Measurements from ENCODE around the gene TERB1. TPM values are rescaled to one million over a fixed set of nuclear protein-coding genes. Genes with fewer than 3 reads are reported as not detected.

TERB1 gene
- total RNA-seq, 1 donor from 2014 or later: not detected

DNA sequence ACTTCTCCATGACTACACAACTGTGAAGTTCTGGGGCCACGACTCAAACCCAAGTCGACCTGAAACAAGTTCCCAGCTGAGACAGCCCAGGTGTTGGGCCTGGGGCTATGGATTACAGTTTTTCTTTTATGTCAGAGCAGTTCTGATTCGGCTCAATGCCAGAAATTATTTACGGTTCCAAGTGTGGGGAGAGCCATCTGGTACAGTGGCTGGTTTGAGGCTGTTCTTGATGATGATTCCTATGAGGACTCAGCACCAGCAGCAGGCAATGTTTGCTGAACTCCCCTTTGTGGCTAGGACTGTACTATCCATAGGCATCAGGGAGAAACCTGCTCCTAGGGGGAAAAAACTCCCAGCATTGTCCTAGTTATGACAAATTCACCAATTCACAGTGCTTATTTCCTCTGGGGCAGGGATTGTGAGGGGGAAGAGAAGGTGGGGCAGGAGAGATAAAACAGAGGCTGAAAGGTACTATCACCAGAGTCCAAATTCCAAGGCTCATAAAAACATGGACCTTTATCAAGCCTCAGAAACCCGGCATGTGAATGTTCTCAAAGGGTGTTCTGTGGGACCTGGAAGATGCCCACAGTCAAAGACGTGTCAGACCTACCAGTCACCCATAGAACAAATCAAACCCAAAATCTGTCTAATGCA is 86.6 kb downstream of the TERB1 start:
- no peaks in the 10 kb centered on the region for H3K9me3 ChIP-seq (ENCODE audit: control insufficient read depth in 3 of 3, low read length in 3 of 3)
- H3K4me3 ChIP-seq (ENCODE audit: low read length in 3 of 3): no peak overlapping the region
- no peak overlapping the region for H3K9ac ChIP-seq (ENCODE audit: low read depth in 1 of 3, low read length in 3 of 3)
- peaks cover 7 to 16% (median 10%) of the 10 kb centered on the region in 3 donors for H3K4me1 ChIP-seq (ENCODE audit: control insufficient read depth in 3 of 3, insufficient read depth in 3 of 3, low read length in 3 of 3)
- H3K27ac ChIP-seq (ENCODE audit: low read depth, low read length): no peak overlapping the region
- H3K36me3 ChIP-seq (ENCODE audit: control insufficient read depth in 3 of 3, insufficient read depth in 3 of 3, low read length in 3 of 3): peaks cover 2 to 7% (median 4%) of the 10 kb centered on the region in 3 donors
- H3K27me3 ChIP-seq (ENCODE audit: control insufficient read depth in 3 of 3, insufficient read depth in 3 of 3, low read length in 3 of 3): no peaks in the 10 kb centered on the region

DNA sequence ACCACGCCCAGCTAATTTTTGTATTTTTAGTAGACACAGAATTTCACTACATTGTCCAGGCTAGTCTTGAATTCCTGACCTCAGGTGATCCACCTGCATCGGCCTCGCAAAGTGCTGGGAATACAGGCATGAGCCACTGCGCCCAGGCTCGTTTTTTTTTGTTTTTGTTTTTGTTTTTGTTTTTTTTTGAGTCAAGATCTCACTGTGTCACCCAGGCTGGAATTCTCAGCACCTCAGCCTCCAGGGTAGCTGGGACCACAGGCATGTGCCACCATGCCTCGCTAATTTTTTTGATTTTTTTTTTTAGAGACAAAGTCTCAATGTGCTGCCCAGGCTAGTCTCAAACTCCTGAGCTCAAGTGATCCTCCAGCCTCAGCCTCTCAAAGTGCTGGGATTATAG is 87.3 kb downstream of the TERB1 start:
- Histone ChIP-seq H3K36me3 (ENCODE audit: control insufficient read depth in 3 of 3, insufficient read depth in 3 of 3, low read length in 3 of 3) (peaks cover 2 to 4% (median 4%) of the 10 kb centered on the region in 3 donors), H3K4me1 (ENCODE audit: control insufficient read depth in 3 of 3, insufficient read depth in 3 of 3, low read length in 3 of 3) (peaks cover 7 to 16% (median 10%) of the 10 kb centered on the region in 3 donors), H3K4me3 (ENCODE audit: low read length in 3 of 3) (no peak overlapping the region), H3K9me3 (ENCODE audit: control insufficient read depth in 3 of 3, low read length in 3 of 3) (no peaks in the 10 kb centered on the region), H3K27me3 (ENCODE audit: control insufficient read depth in 3 of 3, insufficient read depth in 3 of 3, low read length in 3 of 3) (no peaks in the 10 kb centered on the region), H3K27ac (ENCODE audit: low read depth, low read length) (no peak overlapping the region), H3K9ac (ENCODE audit: low read depth in 1 of 3, low read length in 3 of 3) (no peak overlapping the region)

DNA sequence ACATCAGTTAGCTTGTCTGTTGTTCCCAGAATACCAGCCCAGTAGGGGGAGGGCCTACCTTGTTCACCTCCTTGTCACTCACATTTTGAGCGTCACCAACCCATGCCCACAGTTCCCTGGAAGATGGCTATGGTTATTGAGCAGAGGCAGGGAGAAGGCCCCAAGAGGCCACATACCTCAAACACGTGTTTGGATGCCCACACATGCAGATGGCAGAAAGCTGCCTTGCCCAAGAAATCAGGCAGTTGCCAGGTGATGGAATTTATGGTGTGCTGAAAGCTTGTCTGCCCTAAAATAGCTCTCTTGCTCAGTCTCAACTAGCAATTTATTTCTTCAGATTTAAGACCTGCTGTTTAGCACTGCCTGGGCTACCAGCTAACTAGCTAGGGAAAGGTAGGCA is 88.3 kb downstream of the TERB1 start:
- Histone ChIP-seq H3K9ac (ENCODE audit: low read depth in 1 of 3, low read length in 3 of 3) (no peak overlapping the region), H3K9me3 (ENCODE audit: control insufficient read depth in 3 of 3, low read length in 3 of 3) (no peaks in the 10 kb centered on the region), H3K36me3 (ENCODE audit: control insufficient read depth in 3 of 3, insufficient read depth in 3 of 3, low read length in 3 of 3) (peaks cover 0 to 4% (median 0%) of the 10 kb centered on the region in 3 donors), H3K27me3 (ENCODE audit: control insufficient read depth in 3 of 3, insufficient read depth in 3 of 3, low read length in 3 of 3) (no peaks in the 10 kb centered on the region), H3K4me1 (ENCODE audit: control insufficient read depth in 3 of 3, insufficient read depth in 3 of 3, low read length in 3 of 3) (peaks cover 7 to 16% (median 10%) of the 10 kb centered on the region in 3 donors), H3K4me3 (ENCODE audit: low read length in 3 of 3) (no peak overlapping the region), H3K27ac (ENCODE audit: low read depth, low read length) (no peak overlapping the region)

DNA sequence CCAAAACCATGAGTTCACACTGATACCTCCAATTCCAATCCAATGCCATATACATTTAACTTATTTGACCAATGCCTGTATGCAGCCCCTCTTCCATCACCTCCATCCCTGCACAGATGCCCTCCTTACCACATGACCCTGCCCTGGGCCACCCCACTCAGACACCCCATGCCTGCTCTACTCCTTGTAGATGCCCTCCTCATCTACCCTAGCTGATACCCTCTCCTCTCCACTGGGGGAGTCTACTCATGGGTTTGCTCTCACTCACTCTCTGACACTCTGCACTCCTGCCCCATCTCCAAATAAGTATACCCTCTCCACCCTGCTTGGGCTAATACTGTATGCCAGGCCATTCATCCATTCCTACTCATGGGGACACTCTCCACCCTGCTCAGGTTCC is 88.9 kb downstream of the TERB1 start:
- no peak overlapping the region for H3K9ac ChIP-seq (ENCODE audit: low read depth in 1 of 3, low read length in 3 of 3)
- no peaks in the 10 kb centered on the region for H3K9me3 ChIP-seq (ENCODE audit: control insufficient read depth in 3 of 3, low read length in 3 of 3)
- H3K4me1 ChIP-seq (ENCODE audit: control insufficient read depth in 3 of 3, insufficient read depth in 3 of 3, low read length in 3 of 3): peaks cover 7 to 16% (median 10%) of the 10 kb centered on the region in 3 donors
- peaks cover 0 to 4% (median 0%) of the 10 kb centered on the region in 3 donors for H3K36me3 ChIP-seq (ENCODE audit: control insufficient read depth in 3 of 3, insufficient read depth in 3 of 3, low read length in 3 of 3)
- no peaks in the 10 kb centered on the region for H3K27me3 ChIP-seq (ENCODE audit: control insufficient read depth in 3 of 3, insufficient read depth in 3 of 3, low read length in 3 of 3)
- H3K27ac ChIP-seq (ENCODE audit: low read depth, low read length): no peak overlapping the region
- no peak overlapping the region for H3K4me3 ChIP-seq (ENCODE audit: low read length in 3 of 3)

DNA sequence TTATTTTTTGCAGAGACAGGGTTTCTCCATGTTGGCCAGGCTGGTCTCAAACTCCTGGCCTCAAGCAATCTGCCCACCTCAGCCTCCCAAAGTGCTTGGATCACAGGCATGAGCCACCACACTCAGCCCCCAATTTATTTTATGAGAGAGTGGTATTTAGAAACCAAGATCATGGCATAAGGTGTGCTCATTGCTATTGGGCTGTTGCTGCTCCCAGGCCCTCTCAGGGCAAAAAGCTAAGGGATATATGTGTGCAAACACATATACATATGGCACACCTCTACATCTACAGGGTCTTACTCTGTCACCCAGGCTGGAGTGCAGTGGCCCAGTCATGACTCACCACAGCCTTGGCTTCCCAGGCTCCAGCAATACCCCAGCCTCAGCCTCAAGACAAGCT is 89.8 kb downstream of the TERB1 start:
- no peaks in the 10 kb centered on the region for H3K9me3 ChIP-seq (ENCODE audit: control insufficient read depth in 3 of 3, low read length in 3 of 3)
- no peaks in the 10 kb centered on the region for H3K27me3 ChIP-seq (ENCODE audit: control insufficient read depth in 3 of 3, insufficient read depth in 3 of 3, low read length in 3 of 3)
- no peaks in the 10 kb centered on the region for H3K36me3 ChIP-seq (ENCODE audit: control insufficient read depth in 3 of 3, insufficient read depth in 3 of 3, low read length in 3 of 3)
- H3K4me3 ChIP-seq (ENCODE audit: low read length in 3 of 3): no peak overlapping the region
- H3K4me1 ChIP-seq (ENCODE audit: control insufficient read depth in 3 of 3, insufficient read depth in 3 of 3, low read length in 3 of 3): peaks cover 8 to 17% (median 11%) of the 10 kb centered on the region in 3 donors
- no peak overlapping the region for H3K27ac ChIP-seq (ENCODE audit: low read depth, low read length)
- H3K9ac ChIP-seq (ENCODE audit: low read depth in 1 of 3, low read length in 3 of 3): no peak overlapping the region

DNA sequence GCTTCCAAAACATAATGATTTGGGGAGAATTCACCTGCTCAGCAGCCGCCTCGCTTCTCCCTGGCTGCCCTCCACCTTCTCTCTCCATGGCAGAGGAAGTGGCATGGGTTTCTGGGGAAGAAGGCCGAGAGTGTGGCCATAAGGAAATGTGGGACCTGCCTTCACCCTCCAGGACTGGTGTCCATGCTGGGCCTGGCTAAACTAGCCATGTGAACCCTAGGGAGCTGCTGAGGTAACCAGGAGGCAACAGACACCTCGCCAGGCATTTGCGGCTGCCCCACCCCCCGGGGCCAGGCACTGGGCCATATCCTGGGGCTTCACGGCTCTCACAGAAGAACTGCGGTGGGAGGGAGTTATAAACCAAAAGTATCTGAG is 94.9 kb downstream of the TERB1 start:
- Histone ChIP-seq H3K9me3 (ENCODE audit: control insufficient read depth in 3 of 3, low read length in 3 of 3) (no peaks in the 10 kb centered on the region), H3K27me3 (ENCODE audit: control insufficient read depth in 3 of 3, insufficient read depth in 3 of 3, low read length in 3 of 3) (no peaks in the 10 kb centered on the region), H3K4me3 (ENCODE audit: low read length in 3 of 3) (peak overlapping the region; percentile 14 to 22 (median 20)), H3K36me3 (ENCODE audit: control insufficient read depth in 3 of 3, insufficient read depth in 3 of 3, low read length in 3 of 3) (no peaks in the 10 kb centered on the region), H3K27ac (ENCODE audit: low read depth, low read length) (peak overlapping the region; percentile 71), H3K4me1 (ENCODE audit: control insufficient read depth in 3 of 3, insufficient read depth in 3 of 3, low read length in 3 of 3) (peaks cover 9 to 15% (median 15%) of the 10 kb centered on the region in 3 donors), H3K9ac (ENCODE audit: low read depth in 1 of 3, low read length in 3 of 3) (peak overlapping the region; percentile 14 to 45 (median 33))

DNA sequence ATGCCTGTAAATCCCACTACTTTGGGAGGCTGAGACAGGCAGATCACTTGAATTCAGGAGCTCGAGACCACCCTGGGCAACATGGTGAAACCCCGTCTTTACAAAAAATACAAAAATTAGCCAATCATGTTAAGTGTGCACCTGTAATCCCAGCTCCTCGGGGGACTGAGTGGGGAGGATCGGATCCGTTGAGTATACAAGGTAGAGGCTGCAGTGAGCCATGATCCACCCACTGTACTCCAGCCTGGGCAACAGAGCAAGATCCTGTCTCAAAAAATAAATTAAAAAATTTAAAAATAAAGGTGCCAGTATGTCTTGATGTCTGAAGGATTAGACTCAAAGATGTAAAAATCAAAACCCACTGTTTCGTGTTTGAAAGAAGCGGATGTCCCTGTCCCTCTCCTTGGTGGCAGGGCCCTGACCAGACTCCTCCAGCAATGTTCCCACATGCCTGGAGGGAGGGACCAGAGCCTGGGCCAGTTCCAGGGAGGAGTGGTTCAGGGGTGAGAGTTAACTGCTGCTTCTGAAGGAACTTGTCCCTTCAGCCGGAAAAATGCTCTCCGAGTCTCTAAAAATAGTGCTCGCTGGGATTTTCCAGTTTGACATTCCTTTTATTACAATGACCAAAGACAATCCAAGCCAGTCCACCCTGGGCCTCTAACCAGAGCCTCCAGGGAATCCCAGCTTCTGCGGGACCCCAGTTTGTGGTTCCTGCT is 95.4 kb downstream of the TERB1 start:
- Histone ChIP-seq H3K4me1 (ENCODE audit: control insufficient read depth in 3 of 3, insufficient read depth in 3 of 3, low read length in 3 of 3) (peaks cover 9 to 15% (median 15%) of the 10 kb centered on the region in 3 donors), H3K9me3 (ENCODE audit: control insufficient read depth in 3 of 3, low read length in 3 of 3) (no peaks in the 10 kb centered on the region), H3K9ac (ENCODE audit: low read depth in 1 of 3, low read length in 3 of 3) (peak overlapping the region in 2 of 3 donors; percentile 14 to 45), H3K4me3 (ENCODE audit: low read length in 3 of 3) (peak overlapping the region in 1 of 3 donors; percentile 14), H3K36me3 (ENCODE audit: control insufficient read depth in 3 of 3, insufficient read depth in 3 of 3, low read length in 3 of 3) (no peaks in the 10 kb centered on the region), H3K27ac (ENCODE audit: low read depth, low read length) (peak overlapping the region; percentile 71), H3K27me3 (ENCODE audit: control insufficient read depth in 3 of 3, insufficient read depth in 3 of 3, low read length in 3 of 3) (no peaks in the 10 kb centered on the region)

Other genes starting within 250 kb of the TERB1 start
- gene CKLF, start 249.0 kb downstream of the TERB1 start, total RNA-seq: 34.4 TPM
- not detected for gene CMTM1, start 235.1 kb downstream of the TERB1 start, total RNA-seq
- not detected for gene CMTM2, start 222.1 kb downstream of the TERB1 start, total RNA-seq
- 23.0 TPM for gene CMTM3, start 196.9 kb downstream of the TERB1 start, total RNA-seq
- gene CMTM4, start 104.8 kb downstream of the TERB1 start, total RNA-seq: 10.4 TPM
- 70.5 TPM for gene DYNC1LI2, start 50.0 kb downstream of the TERB1 start, total RNA-seq
- gene NAE1, start 29.4 kb upstream of the TERB1 start, total RNA-seq: 32.9 TPM
- gene CA7, start 42.8 kb upstream of the TERB1 start, total RNA-seq: not detected
- gene PDP2, start 78.9 kb upstream of the TERB1 start, total RNA-seq: 2.6 TPM
- gene CDH16, start 117.3 kb upstream of the TERB1 start, total RNA-seq: not detected
- gene RRAD, start 124.0 kb upstream of the TERB1 start, total RNA-seq: 19.3 TPM
- gene CIAO2B, start 132.8 kb upstream of the TERB1 start, total RNA-seq: 95.0 TPM
- 15.7 TPM for gene CES2, start 133.9 kb upstream of the TERB1 start, total RNA-seq
- 0.52 TPM for gene CES3, start 159.7 kb upstream of the TERB1 start, total RNA-seq
- 1.0 TPM for gene CES4A, start 187.0 kb upstream of the TERB1 start, total RNA-seq
- gene CBFB, start 227.6 kb upstream of the TERB1 start, total RNA-seq: 33.9 TPM

All from skeletal muscle tissue (tissue), 4 donors.